ENCODE measurements around the gene HES1. TPM values are rescaled to one million over a fixed set of nuclear protein-coding genes. Genes with fewer than 3 reads are reported as not detected.

HES1 gene
- total and polyA plus RNA-seq, 7 donors = 17.4 to 47.4 (median 28.4) TPM

DNA sequence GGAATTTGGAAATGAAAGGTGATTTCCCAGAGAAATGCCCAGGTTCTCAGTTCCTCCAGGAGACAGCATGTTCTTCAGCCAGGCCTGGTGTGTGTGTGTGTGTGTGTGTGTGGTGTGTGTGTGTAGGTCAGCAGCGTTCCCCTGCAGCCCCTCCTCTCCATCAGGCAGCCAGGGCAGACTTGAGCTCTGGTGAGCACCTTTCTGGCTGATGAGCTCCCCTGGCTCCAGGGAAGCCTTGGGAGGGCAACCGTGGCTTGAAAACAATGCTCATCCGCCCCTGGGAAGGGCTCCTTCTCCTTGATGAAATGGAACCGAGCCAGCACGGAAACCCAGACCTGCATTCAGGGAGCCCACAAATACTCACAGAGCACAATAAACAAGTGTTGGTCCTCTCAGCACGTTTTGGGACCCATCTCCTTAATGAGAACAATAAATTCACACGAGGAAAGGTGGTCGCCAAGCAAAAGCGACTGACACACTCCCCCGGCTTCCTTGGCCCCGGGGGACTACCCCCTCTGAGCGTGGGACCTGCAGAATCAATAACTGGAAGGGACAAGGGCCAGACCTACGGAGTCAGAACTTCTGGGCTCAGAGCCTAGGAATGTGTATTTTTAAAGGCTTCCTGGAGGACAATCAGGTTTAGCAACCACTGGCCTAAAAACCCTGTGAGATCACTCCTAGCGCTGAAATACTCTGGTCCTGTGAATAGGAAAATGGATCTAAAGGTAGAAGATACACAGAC lies 38.6 kb upstream of the HES1 start:
- H3K27me3 ChIP-seq = no peaks in the 10 kb centered on the region
- H3K4me1 ChIP-seq = peaks cover 0 to 10% (median 10%) of the 10 kb centered on the region in 4 donors
- intact Hi-C loops (cut with DNase I) = no loop called here
- no peak overlapping the region for H3K4me3 ChIP-seq
- H3K36me3 ChIP-seq = no peaks in the 10 kb centered on the region
- no peaks in the 10 kb centered on the region for H3K9me3 ChIP-seq
- no peak for DNase-seq
- H3K27ac ChIP-seq = no peak overlapping the region
- 80 to 83% methylated on average over 14 of the region's 14 CpGs for WGBS, 2 donors
- TF ChIP-seq, protein P1, sequence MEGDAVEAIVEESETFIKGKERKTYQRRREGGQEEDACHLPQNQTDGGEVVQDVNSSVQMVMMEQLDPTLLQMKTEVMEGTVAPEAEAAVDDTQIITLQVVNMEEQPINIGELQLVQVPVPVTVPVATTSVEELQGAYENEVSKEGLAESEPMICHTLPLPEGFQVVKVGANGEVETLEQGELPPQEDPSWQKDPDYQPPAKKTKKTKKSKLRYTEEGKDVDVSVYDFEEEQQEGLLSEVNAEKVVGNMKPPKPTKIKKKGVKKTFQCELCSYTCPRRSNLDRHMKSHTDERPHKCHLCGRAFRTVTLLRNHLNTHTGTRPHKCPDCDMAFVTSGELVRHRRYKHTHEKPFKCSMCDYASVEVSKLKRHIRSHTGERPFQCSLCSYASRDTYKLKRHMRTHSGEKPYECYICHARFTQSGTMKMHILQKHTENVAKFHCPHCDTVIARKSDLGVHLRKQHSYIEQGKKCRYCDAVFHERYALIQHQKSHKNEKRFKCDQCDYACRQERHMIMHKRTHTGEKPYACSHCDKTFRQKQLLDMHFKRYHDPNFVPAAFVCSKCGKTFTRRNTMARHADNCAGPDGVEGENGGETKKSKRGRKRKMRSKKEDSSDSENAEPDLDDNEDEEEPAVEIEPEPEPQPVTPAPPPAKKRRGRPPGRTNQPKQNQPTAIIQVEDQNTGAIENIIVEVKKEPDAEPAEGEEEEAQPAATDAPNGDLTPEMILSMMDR (IDR thresholded peaks at IDR 0.05) = no peak
- no peak for TF ChIP-seq EP300 (IDR thresholded peaks at IDR 0.05)
- no peak for TF ChIP-seq POLR2A (IDR thresholded peaks at IDR 0.05)
- no peak for TF ChIP-seq POLR2AphosphoS5 (IDR thresholded peaks at IDR 0.05)

DNA sequence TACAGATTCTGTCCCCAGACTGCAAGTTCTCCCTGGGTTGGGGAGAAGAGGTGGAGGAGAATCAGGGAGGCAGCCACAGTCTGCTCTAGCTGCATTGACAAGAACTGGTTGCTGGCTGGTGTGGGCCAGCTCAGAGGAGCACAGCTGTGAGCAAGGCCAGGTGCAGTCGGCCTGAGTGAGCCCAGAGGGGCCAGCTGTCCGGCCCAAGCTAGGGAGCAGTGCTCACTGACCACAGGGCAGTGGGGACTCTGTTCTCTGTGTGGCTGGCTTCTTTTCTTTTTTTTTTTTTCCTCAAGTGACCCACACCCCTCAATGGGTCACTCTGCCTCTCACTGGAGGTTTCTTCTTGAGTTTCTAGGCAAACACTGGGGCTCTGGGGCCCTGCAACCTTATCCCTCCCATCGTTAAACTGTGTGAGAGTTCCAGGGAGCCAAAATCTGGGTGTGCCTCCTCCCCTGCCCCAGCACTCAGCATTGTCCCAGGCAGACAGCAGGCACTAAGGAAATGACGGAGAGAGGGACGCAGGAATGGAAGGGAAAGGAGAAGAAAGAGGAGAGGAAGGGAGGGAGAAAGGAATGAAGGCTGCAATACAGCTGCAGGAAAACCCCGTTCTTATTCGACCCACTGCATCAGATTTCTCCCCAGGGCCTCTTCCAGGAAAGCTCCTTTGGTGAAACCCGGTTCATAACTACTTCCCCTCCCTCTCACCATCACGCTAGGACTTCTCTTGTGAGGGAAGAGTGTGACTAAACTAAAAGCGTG lies 37.7 kb upstream of the HES1 start:
- Histone ChIP-seq H3K36me3 (no peaks in the 10 kb centered on the region), H3K4me3 (no peak overlapping the region), H3K27ac (no peak overlapping the region), H3K9me3 (no peaks in the 10 kb centered on the region), H3K4me1 (peaks cover 0 to 10% (median 10%) of the 10 kb centered on the region in 4 donors), H3K27me3 (no peaks in the 10 kb centered on the region)
- intact Hi-C loops (cut with DNase I) = no loop called here
- TF ChIP-seq EP300 (IDR thresholded peaks at IDR 0.05) (no peak), POLR2A (IDR thresholded peaks at IDR 0.05) (no peak), POLR2AphosphoS5 (IDR thresholded peaks at IDR 0.05) (no peak)
- TF ChIP-seq, protein P1 (IDR thresholded peaks at IDR 0.05) = no peak
- no peak for DNase-seq
- WGBS, 2 donors = 62 to 68% methylated on average over 10 of the region's 10 CpGs

DNA sequence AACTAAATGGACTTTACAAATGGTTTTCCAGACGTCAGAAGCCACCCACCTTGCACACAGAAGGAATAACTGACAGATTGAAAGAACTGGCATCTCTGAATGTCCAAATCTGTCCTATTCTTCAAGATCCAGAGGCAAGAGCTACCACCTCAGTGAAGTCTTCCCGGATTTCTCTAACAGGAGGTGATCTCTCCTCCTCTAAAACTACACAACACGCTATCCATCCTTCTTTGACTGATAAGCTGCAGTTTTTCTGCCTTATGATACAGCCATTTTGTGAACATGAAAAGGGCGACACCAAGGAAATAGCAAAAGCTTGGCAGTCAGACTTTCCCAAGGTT lies 37.1 kb upstream of the HES1 start:
- TF ChIP-seq EP300 (IDR thresholded peaks at IDR 0.05) (no peak), POLR2A (IDR thresholded peaks at IDR 0.05) (no peak), POLR2AphosphoS5 (IDR thresholded peaks at IDR 0.05) (no peak)
- TF ChIP-seq, protein P1 (IDR thresholded peaks at IDR 0.05) = no peak
- no peaks in the 10 kb centered on the region for H3K36me3 ChIP-seq
- WGBS, 2 donors = 89 to 92% methylated on average over 4 of the region's 4 CpGs
- intact Hi-C loops (cut with DNase I) = no loop called here
- peaks cover 0 to 10% (median 10%) of the 10 kb centered on the region in 4 donors for H3K4me1 ChIP-seq
- H3K9me3 ChIP-seq = no peaks in the 10 kb centered on the region
- H3K4me3 ChIP-seq = no peak overlapping the region
- H3K27ac ChIP-seq = no peak overlapping the region
- DNase-seq = no peak
- H3K27me3 ChIP-seq = no peaks in the 10 kb centered on the region

DNA sequence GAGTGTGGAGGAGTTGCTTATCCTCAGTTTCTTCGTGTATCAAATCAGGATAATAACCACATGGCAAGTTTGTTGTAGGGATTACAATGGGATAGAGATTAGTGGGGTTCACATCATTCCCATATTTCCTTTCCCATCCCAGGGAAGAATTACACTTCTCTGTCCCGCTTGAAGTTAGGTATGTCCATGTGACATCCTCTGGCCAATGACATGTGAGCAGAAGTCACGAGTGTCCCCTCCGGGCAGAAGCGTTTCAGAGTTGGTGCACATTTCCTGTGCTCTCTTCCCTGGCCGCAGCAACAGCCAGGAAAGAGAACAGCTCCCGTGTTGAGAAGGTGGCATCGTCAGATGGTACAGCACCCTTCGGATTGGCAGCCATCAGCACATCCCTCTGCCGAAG lies 36.7 kb upstream of the HES1 start:
- WGBS, 2 donors = 76 to 88% methylated on average over 10 of the region's 10 CpGs
- no peak overlapping the region for H3K4me3 ChIP-seq
- no peak for DNase-seq
- no peak overlapping the region for H3K27ac ChIP-seq
- H3K4me1 ChIP-seq = peaks cover 0 to 10% (median 10%) of the 10 kb centered on the region in 4 donors
- H3K36me3 ChIP-seq = no peaks in the 10 kb centered on the region
- TF ChIP-seq EP300 (IDR thresholded peaks at IDR 0.05) (no peak), POLR2A (IDR thresholded peaks at IDR 0.05) (no peak), POLR2AphosphoS5 (IDR thresholded peaks at IDR 0.05) (no peak)
- TF ChIP-seq, protein P1 (IDR thresholded peaks at IDR 0.05) = no peak
- no peaks in the 10 kb centered on the region for H3K9me3 ChIP-seq
- no peaks in the 10 kb centered on the region for H3K27me3 ChIP-seq
- intact Hi-C loops (cut with DNase I) = no loop called here

Data from sigmoid colon (tissue), 7 donors.